Esophagus squamous epithelium (tissue), 5 donors: Measurements from ENCODE around the gene CRTC2. TPM values are rescaled to one million over a fixed set of nuclear protein-coding genes. Genes with fewer than 3 reads are reported as not detected.

Experiments used
- DNase-seq: peaks from one replicate; lab custom pipeline; 2025; lab: John Stamatoyannopoulos, UW
- H3K27ac ChIP-seq, 4 donors: fragments of 200-600 bp; sonication (generic); one replicate each; pipeline ENCODE4 v1.5.1; 2016 to 2019; ENCODE audit warnings: mild to moderate bottlenecking in 1 of 4
- H3K27me3 ChIP-seq, 4 donors: fragments of 200-600 bp; sonication (generic); 1 replicate in 3 of 4; 2 replicates in 1 of 4; pipeline versions ENCODE4 v1.5.1 to v1.6.0; 2017 to 2021; ENCODE audit warnings: antibody characterized with exemption in 1 of 4
- H3K36me3 ChIP-seq, 3 donors: fragments of 200-600 bp; sonication (generic); one replicate each; pipeline ENCODE4 v1.5.1; 2016 to 2019
- H3K4me1 ChIP-seq, 3 donors: fragments of 200-600 bp; sonication (generic); one replicate each; pipeline ENCODE4 v1.5.1; 2017 to 2019
- H3K4me3 ChIP-seq, 4 donors: fragments of 200-600 bp; sonication (generic); 1 replicate in 3 of 4; 2 replicates in 1 of 4; pipeline ENCODE4 v1.5.1; 2016 to 2019; ENCODE audit warnings: mild to moderate bottlenecking in 2 of 4, moderate library complexity in 1 of 4
- H3K9me3 ChIP-seq, 3 donors: fragments of 200-600 bp; sonication (generic); one replicate each; pipeline ENCODE4 v1.5.1; 2016 to 2019
- POLR2A ChIP-seq, 4 donors: fragments of 450-650 bp; IDR thresholded peaks; one replicate each; pipeline ENCODE4 v1.6.1; 2017; ENCODE audit warnings: antibody characterized with exemption in 4 of 4, mild to moderate bottlenecking in 4 of 4, moderate library complexity in 3 of 4
- WGBS, 2 donors: methylation state at CpG; one replicate each; pipeline ENCODE4 v1.1.5; 2018; 5-methylcytosine and 5-hydroxymethylcytosine counted together
- intact Hi-C: fragments of 100-400 bp; cut with DNase I; formaldehyde crosslinking; loops from one replicate; pipeline ENCODE4 v1.15.0; 2022
- total RNA-seq, 4 donors: library from RNA; depleted of rRNA; stranded (reverse); fragments of >200 nt; gene quantifications; one replicate each; pipeline ENCODE4 v1.1.0, GENCODE V29; 2016
- TF ChIP-seq, protein P1 (sequence below), 6 experiments: fragments of 450-650 bp in 4 of 6; fragments of 200-600 bp in 2 of 6; sonication (generic) in 2 of 6; IDR thresholded peaks; one replicate each; pipeline ENCODE4 v1.5.1; 2016 to 2019; ENCODE audit warnings: antibody characterized with exemption in 6 of 6, mild to moderate bottlenecking in 4 of 6, moderate library complexity in 4 of 6
- donor health status: DM: yes; HTN: yes; CAD: no.

CRTC2 gene
- total RNA-seq, 4 donors from 2014 or later: 7.5 to 13.2 (median 8.0) TPM

DNA sequence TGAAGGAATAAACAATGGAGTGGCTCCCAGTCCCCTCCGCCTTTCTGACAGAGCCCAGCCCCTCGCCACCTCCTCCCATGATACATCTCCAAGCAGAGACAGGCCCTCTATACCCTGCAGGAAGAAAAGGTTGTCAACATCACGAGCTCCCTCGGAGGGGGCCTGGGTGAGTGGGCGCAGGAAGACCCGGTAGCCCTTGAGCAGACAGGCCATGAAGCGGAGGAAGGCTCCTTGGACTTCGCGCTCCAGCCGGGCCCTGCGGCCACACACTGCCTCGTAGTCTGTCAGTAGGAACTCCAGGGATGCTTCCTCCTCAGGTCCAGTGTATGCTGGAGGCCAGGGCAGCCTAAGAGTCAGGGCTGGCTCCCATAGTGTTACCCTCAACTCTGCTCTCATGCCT is 18.9 kb downstream of the CRTC2 start:
- no peak overlapping the region for H3K27ac ChIP-seq
- intact Hi-C loops: no loop called here
- no peak for TF ChIP-seq POLR2A (IDR thresholded peaks at IDR 0.05)
- TF ChIP-seq, protein P1, sequence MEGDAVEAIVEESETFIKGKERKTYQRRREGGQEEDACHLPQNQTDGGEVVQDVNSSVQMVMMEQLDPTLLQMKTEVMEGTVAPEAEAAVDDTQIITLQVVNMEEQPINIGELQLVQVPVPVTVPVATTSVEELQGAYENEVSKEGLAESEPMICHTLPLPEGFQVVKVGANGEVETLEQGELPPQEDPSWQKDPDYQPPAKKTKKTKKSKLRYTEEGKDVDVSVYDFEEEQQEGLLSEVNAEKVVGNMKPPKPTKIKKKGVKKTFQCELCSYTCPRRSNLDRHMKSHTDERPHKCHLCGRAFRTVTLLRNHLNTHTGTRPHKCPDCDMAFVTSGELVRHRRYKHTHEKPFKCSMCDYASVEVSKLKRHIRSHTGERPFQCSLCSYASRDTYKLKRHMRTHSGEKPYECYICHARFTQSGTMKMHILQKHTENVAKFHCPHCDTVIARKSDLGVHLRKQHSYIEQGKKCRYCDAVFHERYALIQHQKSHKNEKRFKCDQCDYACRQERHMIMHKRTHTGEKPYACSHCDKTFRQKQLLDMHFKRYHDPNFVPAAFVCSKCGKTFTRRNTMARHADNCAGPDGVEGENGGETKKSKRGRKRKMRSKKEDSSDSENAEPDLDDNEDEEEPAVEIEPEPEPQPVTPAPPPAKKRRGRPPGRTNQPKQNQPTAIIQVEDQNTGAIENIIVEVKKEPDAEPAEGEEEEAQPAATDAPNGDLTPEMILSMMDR (IDR thresholded peaks at IDR 0.05): no peak
- H3K4me1 ChIP-seq: peaks cover 0 to 15% (median 6%) of the 10 kb centered on the region in 3 donors
- no peaks in the 10 kb centered on the region for H3K27me3 ChIP-seq
- H3K36me3 ChIP-seq: peaks cover 18 to 95% (median 43%) of the 10 kb centered on the region in 3 donors
- H3K4me3 ChIP-seq: no peak overlapping the region
- 90 to 100% methylated on average over 6 to 8 of the region's 12 CpGs for WGBS, 2 donors
- no peaks in the 10 kb centered on the region for H3K9me3 ChIP-seq
- no peak for DNase-seq

DNA sequence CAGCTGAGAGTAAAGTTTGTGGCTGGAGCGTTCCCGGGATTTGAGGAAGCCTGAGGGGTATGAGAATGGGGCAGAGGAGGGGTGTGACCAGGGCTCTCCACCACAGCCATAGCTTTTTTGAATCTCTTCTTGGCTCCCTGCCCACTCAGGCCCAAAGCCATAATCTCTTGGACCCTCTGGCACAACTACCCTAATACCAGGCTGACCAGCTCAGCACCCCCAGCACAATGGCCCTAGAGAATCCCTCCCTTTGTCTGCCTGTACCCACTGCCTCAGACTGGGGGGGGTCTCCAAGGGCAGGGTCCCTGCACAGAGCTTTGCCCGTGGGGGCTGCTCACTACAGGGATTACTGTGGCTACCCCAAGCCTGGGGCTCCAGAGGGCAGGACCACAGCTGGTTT is 19.4 kb downstream of the CRTC2 start:
- peaks cover 22 to 96% (median 43%) of the 10 kb centered on the region in 3 donors for H3K36me3 ChIP-seq

DNA sequence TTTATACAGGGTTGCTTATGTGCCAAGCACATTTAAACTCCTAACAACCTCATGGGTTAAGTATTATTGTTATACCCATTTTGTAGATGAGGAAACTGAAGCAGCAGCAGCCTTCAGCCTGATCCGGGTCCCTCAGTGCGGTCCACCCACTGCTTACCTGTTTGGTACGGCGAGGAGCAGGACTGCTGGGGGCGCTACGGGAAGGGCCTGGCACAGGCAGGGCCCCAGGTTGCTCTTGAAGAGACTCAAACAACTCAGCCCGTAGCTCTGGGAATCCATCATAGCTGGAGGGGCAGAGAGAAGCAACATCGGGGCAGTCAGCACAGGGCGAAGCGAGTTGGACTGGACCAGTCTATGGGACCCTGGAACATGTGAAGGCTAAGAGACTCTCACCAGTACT is 21.1 kb downstream of the CRTC2 start:
- no peak for DNase-seq
- 95 to 100% methylated on average over 1 to 10 of the region's 10 CpGs for WGBS, 2 donors
- H3K27me3 ChIP-seq: no peaks in the 10 kb centered on the region
- no peak overlapping the region for H3K27ac ChIP-seq
- no peaks in the 10 kb centered on the region for H3K9me3 ChIP-seq
- TF ChIP-seq, protein P1 (IDR thresholded peaks at IDR 0.05): no peak
- peaks cover 39 to 100% (median 43%) of the 10 kb centered on the region in 3 donors for H3K36me3 ChIP-seq
- no peaks in the 10 kb centered on the region for H3K4me1 ChIP-seq
- intact Hi-C loops: no loop called here
- no peak overlapping the region for H3K4me3 ChIP-seq

More for the DNA sequence above, 19.4 kb downstream of the CRTC2 start:
- intact Hi-C loops: no loop called here
- TF ChIP-seq, protein P1 (IDR thresholded peaks at IDR 0.05): no peak
- Histone ChIP-seq H3K9me3 (no peaks in the 10 kb centered on the region), H3K4me3 (no peak overlapping the region), H3K27me3 (no peaks in the 10 kb centered on the region), H3K4me1 (peaks cover 0 to 11% (median 1%) of the 10 kb centered on the region in 3 donors), H3K27ac (no peak overlapping the region)
- WGBS, 2 donors: 86 to 100% methylated on average over 2 to 3 of the region's 3 CpGs
- DNase-seq: no peak

DNA sequence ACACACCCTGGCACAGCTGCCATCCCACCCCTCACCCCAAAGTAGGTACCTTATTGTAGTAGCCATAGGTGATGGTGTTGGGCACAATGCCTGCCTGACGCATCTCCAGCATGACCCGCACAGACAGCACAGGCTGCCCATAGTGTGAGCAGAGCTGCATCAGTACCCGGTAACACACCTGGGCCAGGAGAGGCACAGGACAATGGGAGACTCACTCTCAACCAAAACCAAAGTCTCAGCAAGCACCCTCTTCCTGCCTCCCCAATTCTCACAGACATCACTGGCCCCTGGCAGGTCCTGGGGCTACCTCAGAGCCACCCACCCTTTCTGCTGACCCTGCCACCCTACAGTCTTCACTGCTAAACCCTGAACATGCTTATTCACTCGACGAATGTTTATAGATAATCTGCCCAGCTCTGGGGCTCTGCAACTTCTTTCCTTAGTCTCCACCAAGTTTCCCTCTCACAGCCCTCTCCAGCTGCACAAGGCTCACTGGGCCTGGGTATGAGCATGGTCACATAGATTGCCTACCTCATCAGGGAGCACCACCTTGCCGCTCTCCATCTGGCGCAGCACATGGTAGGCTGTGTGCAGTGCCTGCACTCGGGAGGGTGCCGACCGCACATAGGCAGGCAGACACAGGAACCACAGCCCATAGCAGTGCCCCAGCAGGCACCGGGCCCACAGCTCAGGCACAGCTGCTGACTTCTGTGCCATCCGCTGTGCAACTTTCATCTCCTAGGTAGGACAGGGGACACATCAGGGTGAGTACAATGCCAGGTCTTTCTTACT is 22.2 kb downstream of the CRTC2 start:
- Histone ChIP-seq H3K4me1 (no peaks in the 10 kb centered on the region), H3K36me3 (peaks cover 37 to 100% (median 47%) of the 10 kb centered on the region in 3 donors), H3K9me3 (no peaks in the 10 kb centered on the region), H3K27me3 (no peaks in the 10 kb centered on the region), H3K27ac (no peak overlapping the region), H3K4me3 (no peak overlapping the region)
- no peak for DNase-seq
- intact Hi-C loops: no loop called here
- 92 to 98% methylated on average over 4 to 5 of the region's 12 CpGs for WGBS, 2 donors
- no peak for TF ChIP-seq POLR2A (IDR thresholded peaks at IDR 0.05)

DNA sequence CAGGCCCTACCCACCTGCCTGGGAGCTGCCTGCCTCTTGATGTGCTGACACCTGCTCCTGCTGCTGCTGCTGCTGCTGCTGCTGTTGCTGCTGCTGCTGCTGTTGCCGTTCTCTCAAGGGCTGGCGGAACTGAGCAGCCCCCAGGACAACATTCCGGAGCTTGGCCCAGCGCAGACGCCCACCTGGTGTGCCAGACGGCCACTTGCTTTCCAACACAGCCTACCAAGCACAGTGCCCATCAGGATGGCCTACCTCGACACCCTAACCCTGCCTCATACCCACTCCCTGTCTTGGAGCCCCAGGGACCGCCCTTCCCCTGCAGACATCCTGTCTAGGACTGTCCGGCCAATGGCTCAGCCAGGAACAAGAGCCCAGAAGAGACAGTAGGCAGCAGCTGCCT is 23.7 kb downstream of the CRTC2 start:
- Histone ChIP-seq H3K27ac (no peak overlapping the region), H3K27me3 (no peaks in the 10 kb centered on the region), H3K4me1 (no peaks in the 10 kb centered on the region), H3K4me3 (no peak overlapping the region), H3K9me3 (no peaks in the 10 kb centered on the region), H3K36me3 (peaks cover 28 to 100% (median 45%) of the 10 kb centered on the region in 3 donors)
- WGBS, 2 donors: 89 to 93% methylated on average over 3 to 7 of the region's 9 CpGs
- no peak for DNase-seq
- intact Hi-C loops: no loop called here
- TF ChIP-seq POLR2A (IDR thresholded peaks at IDR 0.05): no peak
- TF ChIP-seq, protein P1 (IDR thresholded peaks at IDR 0.05): no peak
